Measurements from ENCODE around the gene TARS2.
A peak's percentile ranks its signal among the peaks of the same experiment; 100 is the strongest.

TARS2 gene

GRCh38 chr1:150536836-150537731 is 49.9 kb downstream of the TARS2 start:
- H3K36me3 Mint-ChIP-seq: no peaks in the 10 kb centered on the region
- CTCF ChIA-PET: interaction anchor here (0.8 to 1.5 kb wide), 3 partner anchors 21 to 281 kb away, joined by 3 to 5 read pairs (median 3); partner anchors contain the start of gene FALEC
- H3K4me1 Mint-ChIP-seq: no peaks in the 10 kb centered on the region
- no peak overlapping the region for H3K27ac Mint-ChIP-seq
- peaks cover 38% of the 10 kb centered on the region for H3K27me3 Mint-ChIP-seq
- H3K4me3 Mint-ChIP-seq: no peak overlapping the region
- no peak for DNase-seq
- no peaks in the 10 kb centered on the region for H3K9me3 Mint-ChIP-seq

GRCh38 chr1:150537732-150538684 is 50.8 kb downstream of the TARS2 start:
- H3K9me3 Mint-ChIP-seq: no peaks in the 10 kb centered on the region
- no peak for DNase-seq
- no peaks in the 10 kb centered on the region for H3K36me3 Mint-ChIP-seq
- no peak overlapping the region for H3K27ac Mint-ChIP-seq
- H3K27me3 Mint-ChIP-seq: peaks cover 44% of the 10 kb centered on the region
- no peak overlapping the region for H3K4me3 Mint-ChIP-seq
- H3K4me1 Mint-ChIP-seq: no peaks in the 10 kb centered on the region
- CTCF ChIA-PET: interaction anchor here (0.9 kb wide), 1 partner anchor 22 kb away, joined by 3 read pairs; the partner anchor contains the start of gene FALEC

- H3K27ac Mint-ChIP-seq: no peak overlapping the region
- no peaks in the 10 kb centered on the region for H3K9me3 Mint-ChIP-seq
- peaks cover 4% of the 10 kb centered on the region for H3K4me1 Mint-ChIP-seq
- no peaks in the 10 kb centered on the region for H3K36me3 Mint-ChIP-seq
- H3K27me3 Mint-ChIP-seq: peaks cover 65% of the 10 kb centered on the region
- CTCF ChIA-PET: interaction anchor here (0.9 to 1.7 kb wide), 3 partner anchors 11 to 17 kb away, joined by 3 to 6 read pairs (median 5); no protein-coding TSS in a partner anchor
- DNase-seq: no peak
- H3K4me3 Mint-ChIP-seq: no peak overlapping the region
Measured at GRCh38 chr1:150543500-150544143, 56.4 kb downstream of the TARS2 start.

GRCh38 chr1:150544204-150544603 is 57.0 kb downstream of the TARS2 start:
- no peaks in the 10 kb centered on the region for H3K36me3 Mint-ChIP-seq
- CTCF ChIA-PET: interaction anchor here (0.7 to 1.7 kb wide), 3 partner anchors 12 to 16 kb away, joined by 3 to 5 read pairs (median 3); no protein-coding TSS in a partner anchor
- H3K4me3 Mint-ChIP-seq: no peak overlapping the region
- no peak overlapping the region for H3K27ac Mint-ChIP-seq
- H3K9me3 Mint-ChIP-seq: no peaks in the 10 kb centered on the region
- no peak for DNase-seq
- peaks cover 62% of the 10 kb centered on the region for H3K27me3 Mint-ChIP-seq
- peaks cover 4% of the 10 kb centered on the region for H3K4me1 Mint-ChIP-seq

- Mint-ChIP-seq H3K27ac (no peak overlapping the region), H3K4me3 (no peak overlapping the region), H3K4me1 (peaks cover 12% of the 10 kb centered on the region), H3K27me3 (peaks cover 64% of the 10 kb centered on the region), H3K36me3 (no peaks in the 10 kb centered on the region), H3K9me3 (no peaks in the 10 kb centered on the region)
- CTCF ChIA-PET: interaction anchor here (1.3 kb wide), 1 partner anchor 13 kb away, joined by 4 read pairs; no protein-coding TSS in a partner anchor
- DNase-seq: no peak
Measured at GRCh38 chr1:150545486-150546032, 58.3 kb downstream of the TARS2 start.

GRCh38 chr1:150546294-150546937 is 59.2 kb downstream of the TARS2 start:
- CTCF ChIA-PET: interaction anchor here (1.3 kb wide), 1 partner anchor 14 kb away, joined by 4 read pairs; no protein-coding TSS in a partner anchor
- no peak for DNase-seq
- Mint-ChIP-seq H3K4me1 (peaks cover 21% of the 10 kb centered on the region), H3K4me3 (no peak overlapping the region), H3K27me3 (peaks cover 69% of the 10 kb centered on the region), H3K27ac (no peak overlapping the region), H3K36me3 (no peaks in the 10 kb centered on the region), H3K9me3 (no peaks in the 10 kb centered on the region)

- H3K27me3 Mint-ChIP-seq: peaks cover 79% of the 10 kb centered on the region
- no peaks in the 10 kb centered on the region for H3K9me3 Mint-ChIP-seq
- no peak overlapping the region for H3K27ac Mint-ChIP-seq
- H3K4me3 Mint-ChIP-seq: peak overlapping the region; percentile 72
- CTCF ChIA-PET: interaction anchor here (0.6 to 1.4 kb wide), 5 partner anchors 12 to 432 kb away, joined by 3 to 6 read pairs (median 3); partner anchors contain the start of gene MCL1
- no peak for DNase-seq
- H3K36me3 Mint-ChIP-seq: no peaks in the 10 kb centered on the region
- peaks cover 35% of the 10 kb centered on the region for H3K4me1 Mint-ChIP-seq
Measured at GRCh38 chr1:150548324-150548631, 61.1 kb downstream of the TARS2 start.

GRCh38 chr1:150548632-150549495 is 61.6 kb downstream of the TARS2 start, which contains the start of gene ADAMTSL4:
Gene ADAMTSL4 (plus strand): TSS chr1:150549408. CDS start chr1:150552289, 2,881 bp downstream.
- Mint-ChIP-seq H3K27me3 (peaks cover 78% of the 10 kb centered on the region), H3K27ac (no peak within 1 kb of the TSS), H3K4me3 (peak within 1 kb of the TSS; percentile 74), H3K9me3 (no peaks in the 10 kb centered on the region), H3K36me3 (no peaks in the 10 kb centered on the region), H3K4me1 (peaks cover 35% of the 10 kb centered on the region)
- CTCF ChIA-PET: interaction anchor here (0.6 to 1.2 kb wide), 3 partner anchors 12 to 432 kb away, joined by 3 to 6 read pairs (median 3); partner anchors contain the start of gene MCL1
- peak; percentile 58 for DNase-seq

- no peak for DNase-seq
- Mint-ChIP-seq H3K27me3 (peaks cover 74% of the 10 kb centered on the region), H3K36me3 (no peaks in the 10 kb centered on the region), H3K4me1 (peaks cover 35% of the 10 kb centered on the region), H3K9me3 (no peaks in the 10 kb centered on the region), H3K4me3 (peak overlapping the region; percentile 74), H3K27ac (no peak overlapping the region)
- CTCF ChIA-PET: no interaction called here
Measured at GRCh38 chr1:150549496-150550221, 62.4 kb downstream of the TARS2 start.

- Mint-ChIP-seq H3K27ac (no peak overlapping the region), H3K4me1 (peaks cover 35% of the 10 kb centered on the region), H3K4me3 (no peak overlapping the region), H3K9me3 (no peaks in the 10 kb centered on the region), H3K27me3 (peaks cover 68% of the 10 kb centered on the region), H3K36me3 (no peaks in the 10 kb centered on the region)
- CTCF ChIA-PET: interaction anchor here (1.2 to 1.9 kb wide), 3 partner anchors 10 to 29 kb away, joined by 4 to 12 read pairs (median 4); partner anchors contain the start of gene MCL1
- DNase-seq: no peak
Measured at GRCh38 chr1:150550222-150551050, 63.2 kb downstream of the TARS2 start.
